ENCODE data around the gene LY9.

LY9 gene

GRCh38 chr1:160877221-160877620 lies 81.2 kb downstream of the LY9 start:
- ATAC-seq = peak; percentile 79
- no peak overlapping the region for H3K27ac Mint-ChIP-seq
- no peak for DNase-seq
- H3K27me3 Mint-ChIP-seq = no peaks in the 10 kb centered on the region
- H3K4me1 Mint-ChIP-seq = peaks cover 32% of the 10 kb centered on the region
- H3K4me3 Mint-ChIP-seq = no peak overlapping the region
- H3K9me3 Mint-ChIP-seq = no peaks in the 10 kb centered on the region

Data from stimulated activated naive CD8-positive, alpha-beta T cell treated with anti-CD3 and anti-CD28 coated beads, Interleukin-15, amount 100 ng/mL, for 72 hours (primary cell).